Mesenchymal stem cell (in vitro differentiated cells and primary cell): Measurements from ENCODE around the gene NR2F1-AS1.
"Not testable (repeated sequence)": the region's sequence is repeated elsewhere in the genome, so short reads cannot be mapped to it uniquely, and the experiment has no call there.

Experiments
- DNase-seq: peaks from one replicate; pipeline ENCODE4 v3.0.0-alpha.2; 2013
- H2AFZ ChIP-seq: one replicate; pipeline ENCODE4 v1.6.1; 2013; ENCODE audit warnings: low read depth, mild to moderate bottlenecking, control low read depth, inconsistent platforms, low read length, moderate library complexity
- H2AK5ac ChIP-seq: 2 replicates; pipeline ENCODE4 v1.6.1; 2013; ENCODE audit warnings: low read length, moderate library complexity, mild to moderate bottlenecking, inconsistent platforms; ENCODE audit not compliant: severe bottlenecking
- H2BK120ac ChIP-seq: one replicate; pipeline ENCODE4 v1.6.1; 2013; ENCODE audit warnings: low read depth, mild to moderate bottlenecking, inconsistent platforms, low read length, moderate library complexity
- H2BK12ac ChIP-seq, 2 experiments: one replicate each; pipeline ENCODE4 v1.6.1; 2013; ENCODE audit warnings: inconsistent platforms in 2 of 2, low read length in 2 of 2, mild to moderate bottlenecking in 2 of 2, moderate library complexity in 2 of 2, control low read depth in 1 of 2
- H2BK15ac ChIP-seq: one replicate; pipeline ENCODE4 v1.6.1; 2013; ENCODE audit warnings: mild to moderate bottlenecking, low read depth, inconsistent platforms; ENCODE audit not compliant: poor library complexity, severe bottlenecking
- H2BK5ac ChIP-seq: 2 replicates; pipeline ENCODE4 v1.6.1; 2013; ENCODE audit warnings: low read depth, mild to moderate bottlenecking, low read length, control low read depth, inconsistent platforms; ENCODE audit not compliant: poor library complexity, severe bottlenecking
- H3K14ac ChIP-seq, 2 experiments: one replicate each; pipeline ENCODE4 v1.6.1; 2013; ENCODE audit warnings: inconsistent platforms in 2 of 2, low read length in 2 of 2, control low read depth in 1 of 2, mild to moderate bottlenecking in 1 of 2, moderate library complexity in 1 of 2
- H3K18ac ChIP-seq, 2 experiments: one replicate each; pipeline ENCODE4 v1.6.1; 2013; ENCODE audit warnings: inconsistent platforms in 2 of 2, low read length in 2 of 2, control low read depth in 1 of 2, low read depth in 1 of 2, mild to moderate bottlenecking in 1 of 2
- H3K23ac ChIP-seq, 2 experiments: one replicate each; pipeline ENCODE4 v1.6.1; 2013; ENCODE audit warnings: inconsistent platforms in 2 of 2, low read length in 2 of 2, mild to moderate bottlenecking in 2 of 2, moderate library complexity in 2 of 2, control low read depth in 1 of 2
- H3K27ac ChIP-seq: 2 replicates; pipeline ENCODE4 v1.5.1; 2013; ENCODE audit warnings: mild to moderate bottlenecking, moderate library complexity, low read length, control low read depth, inconsistent platforms; ENCODE audit not compliant: poor library complexity, severe bottlenecking
- H3K27me3 ChIP-seq, 2 experiments: 2 replicates each; pipeline versions ENCODE4 v1.6.1 to v1.7.0; 2013; ENCODE audit warnings: low read length in 2 of 2, mild to moderate bottlenecking in 2 of 2, moderate library complexity in 2 of 2, control low read depth in 1 of 2, inconsistent platforms in 1 of 2; ENCODE audit not compliant: control insufficient read depth in 1 of 2, insufficient read depth in 1 of 2
- H3K36me3 ChIP-seq, 2 experiments: 2 replicates each; pipeline versions ENCODE4 v1.6.1 to v1.7.0; 2013; ENCODE audit warnings: low read length in 2 of 2, control low read depth in 1 of 2, inconsistent platforms in 1 of 2, low read depth in 1 of 2, mild to moderate bottlenecking in 1 of 2; ENCODE audit not compliant: insufficient read depth in 2 of 2, control insufficient read depth in 1 of 2
- H3K4ac ChIP-seq, 2 experiments: one replicate each; pipeline ENCODE4 v1.6.1; 2013; ENCODE audit warnings: inconsistent platforms in 2 of 2, low read length in 2 of 2, mild to moderate bottlenecking in 2 of 2, moderate library complexity in 2 of 2, control low read depth in 1 of 2, low read depth in 1 of 2
- H3K4me1 ChIP-seq: 2 replicates; pipeline ENCODE4 v1.6.1; 2013; ENCODE audit warnings: low read depth, low read length, control low read depth; ENCODE audit not compliant: control insufficient read depth, insufficient read depth
- H3K4me2 ChIP-seq: 2 replicates; pipeline ENCODE4 v1.6.1; 2013; ENCODE audit warnings: low read length, mild to moderate bottlenecking, inconsistent platforms; ENCODE audit not compliant: poor library complexity, severe bottlenecking
- H3K4me3 ChIP-seq, 2 experiments: 2 replicates each; pipeline versions ENCODE4 v1.5.1 to v1.7.0; 2013; ENCODE audit warnings: low read length in 2 of 2, mild to moderate bottlenecking in 2 of 2, control low read depth in 1 of 2, low read depth in 1 of 2; ENCODE audit not compliant: insufficient read depth in 1 of 2
- H3K79me1 ChIP-seq: replicated peaks from 2 replicates; pipeline ENCODE4 v1.6.1; 2013; ENCODE audit warnings: mild to moderate bottlenecking, control low read depth, low read length, inconsistent platforms; ENCODE audit not compliant: poor library complexity, severe bottlenecking
- H3K9ac ChIP-seq: 2 replicates; pipeline ENCODE4 v1.7.0; 2013; ENCODE audit warnings: mild to moderate bottlenecking, low read length, moderate library complexity
- H3K9me3 ChIP-seq: 2 replicates; pipeline ENCODE4 v1.7.0; 2013; ENCODE audit warnings: mild to moderate bottlenecking, low read length; ENCODE audit not compliant: control insufficient read depth
- H4K8ac ChIP-seq: one replicate; pipeline ENCODE4 v1.6.1; 2013; ENCODE audit warnings: inconsistent platforms, mild to moderate bottlenecking, low read length, moderate library complexity
- H4K91ac ChIP-seq: one replicate; pipeline ENCODE4 v1.6.1; 2013; ENCODE audit warnings: mild to moderate bottlenecking, low read length, inconsistent platforms
- WGBS: methylation state at CpG from one replicate; pipeline ENCODE4 v1.1.7; 2013; ENCODE audit warnings: mixed read lengths; 5-methylcytosine and 5-hydroxymethylcytosine counted together

NR2F1-AS1 gene

DNA sequence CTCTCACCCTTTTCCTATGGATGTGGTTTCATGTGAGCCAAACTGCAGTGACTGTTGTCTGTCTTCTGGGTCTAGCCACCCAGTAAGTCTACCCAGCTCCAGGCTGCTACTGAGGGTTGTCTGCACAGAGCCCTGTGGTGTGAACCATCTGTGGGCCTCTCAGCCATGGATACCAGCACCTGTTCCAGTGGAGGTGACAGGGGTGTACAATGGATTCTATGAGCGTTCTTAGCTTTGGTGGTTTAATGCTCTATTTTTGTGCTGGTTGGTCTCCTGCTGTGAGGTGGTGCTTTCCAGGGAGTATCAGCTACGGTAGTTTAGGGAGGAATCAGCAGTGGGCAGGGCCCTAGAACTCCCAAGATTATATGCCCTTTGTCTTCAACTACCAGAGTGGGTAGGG lies 186.7 kb downstream of the NR2F1-AS1 start:
- no peak overlapping the region for H2AK5ac ChIP-seq
- no peak overlapping the region for H3K18ac ChIP-seq
- whole genome bisulfite sequencing: 100% methylated on average over 2 of the region's 2 CpGs
- no peak overlapping the region for H2BK120ac ChIP-seq
- peak overlapping the region; percentile 23 for H4K8ac ChIP-seq
- H3K4me2 ChIP-seq: no peak overlapping the region
- no peaks in the 10 kb centered on the region for H3K79me1 ChIP-seq
- peak overlapping the region in 1 of 2 experiments; percentile 35 for H3K4ac ChIP-seq
- no peak overlapping the region for H3K9ac ChIP-seq
- H3K9me3 ChIP-seq: no peaks in the 10 kb centered on the region
- H2BK12ac ChIP-seq: peak overlapping the region; percentile 10 to 94
- H3K23ac ChIP-seq: no peak overlapping the region
- no peak overlapping the region for H3K14ac ChIP-seq
- no peak overlapping the region for H3K27ac ChIP-seq
- no peak for DNase-seq
- no peaks in the 10 kb centered on the region for H3K36me3 ChIP-seq
- H3K4me1 ChIP-seq: no peaks in the 10 kb centered on the region
- no peaks in the 10 kb centered on the region for H3K27me3 ChIP-seq
- H2BK15ac ChIP-seq: peak overlapping the region; percentile 23
- H4K91ac ChIP-seq: no peak overlapping the region
- H2AFZ ChIP-seq: no peak overlapping the region
- no peak overlapping the region for H3K4me3 ChIP-seq
- H2BK5ac ChIP-seq: no peak overlapping the region

DNA sequence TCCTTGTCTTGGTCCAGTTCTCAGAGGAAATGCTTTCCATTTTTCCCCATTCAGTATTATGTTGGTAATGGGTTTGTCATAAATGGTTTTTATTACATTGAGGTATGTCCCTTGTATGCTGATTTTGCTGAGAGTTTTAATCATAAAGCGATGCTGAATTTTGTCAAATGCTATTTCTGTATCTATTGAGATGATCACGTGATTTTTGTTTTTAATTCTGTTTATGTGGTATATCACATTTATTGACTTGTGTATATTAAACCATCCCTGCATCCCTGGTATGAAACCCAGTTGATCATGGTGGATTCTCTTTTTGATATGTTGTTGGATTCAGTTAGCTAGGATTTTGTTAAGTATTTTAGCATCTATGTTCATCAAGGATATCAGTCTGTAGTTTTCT lies 189.8 kb downstream of the NR2F1-AS1 start:
- not testable (repeated sequence) for H4K91ac ChIP-seq, H2AK5ac ChIP-seq, H2BK15ac ChIP-seq, H2BK120ac ChIP-seq, H3K23ac ChIP-seq, H3K4me2 ChIP-seq, H3K18ac ChIP-seq, H3K4me1 ChIP-seq, H3K9me3 ChIP-seq, H2AFZ ChIP-seq, H3K9ac ChIP-seq, H3K14ac ChIP-seq, H3K36me3 ChIP-seq, H4K8ac ChIP-seq, DNase-seq, H3K79me1 ChIP-seq, H3K27me3 ChIP-seq, H2BK12ac ChIP-seq, H3K27ac ChIP-seq, H3K4ac ChIP-seq, H2BK5ac ChIP-seq, H3K4me3 ChIP-seq
- 97% methylated on average over 2 of the region's 2 CpGs for WGBS

DNA sequence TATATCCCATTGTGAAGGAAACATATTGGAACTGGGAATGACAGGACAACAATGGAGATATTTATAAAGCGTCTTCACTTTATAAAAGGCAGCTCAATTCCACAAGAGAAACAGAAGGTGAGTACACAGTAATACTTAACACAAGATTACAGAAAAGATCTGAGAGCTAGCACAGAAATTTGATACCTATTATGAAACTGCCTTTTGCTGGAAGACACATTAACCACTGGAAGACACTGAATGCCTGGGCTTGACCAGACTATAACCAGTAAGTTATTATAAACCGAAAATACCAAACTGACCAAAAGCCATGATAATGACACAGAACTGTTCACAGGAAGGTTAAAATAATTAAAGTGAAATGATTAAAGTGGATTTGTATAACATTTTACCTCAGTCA lies 195.4 kb downstream of the NR2F1-AS1 start:
- no peak overlapping the region for H3K4ac ChIP-seq
- no peaks in the 10 kb centered on the region for H3K9me3 ChIP-seq
- no peaks in the 10 kb centered on the region for H3K79me1 ChIP-seq

DNA sequence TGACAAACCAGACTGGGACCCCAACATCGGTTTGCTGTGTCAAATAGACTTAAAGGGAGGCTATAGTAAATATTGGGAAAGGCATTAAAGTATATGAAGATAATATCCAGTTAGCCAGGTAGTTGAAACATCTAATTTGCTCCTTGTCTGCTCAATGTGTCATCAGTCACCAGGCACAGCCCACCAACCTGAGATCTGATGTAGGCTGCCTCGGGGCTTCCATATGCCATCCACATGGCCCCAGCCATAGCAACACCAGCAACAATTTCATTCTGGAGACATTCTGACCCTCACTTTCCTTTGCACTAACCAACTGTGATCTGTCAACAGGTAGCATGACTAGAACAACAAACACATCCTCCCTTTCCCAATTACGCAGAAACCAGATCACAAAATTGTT lies 196.0 kb downstream of the NR2F1-AS1 start:
- H2BK15ac ChIP-seq: peak overlapping the region; percentile 30
- no peak overlapping the region for H2AFZ ChIP-seq
- H3K4me2 ChIP-seq: no peak overlapping the region
- no peaks in the 10 kb centered on the region for H3K36me3 ChIP-seq
- H3K9ac ChIP-seq: no peak overlapping the region
- H3K18ac ChIP-seq: no peak overlapping the region
- H2AK5ac ChIP-seq: no peak overlapping the region
- no peak overlapping the region for H4K8ac ChIP-seq
- no peak overlapping the region for H2BK5ac ChIP-seq
- H2BK120ac ChIP-seq: no peak overlapping the region
- no peaks in the 10 kb centered on the region for H3K27me3 ChIP-seq
- no peak overlapping the region for H4K91ac ChIP-seq
- H3K9me3 ChIP-seq: no peaks in the 10 kb centered on the region
- no peak for DNase-seq
- H3K27ac ChIP-seq: no peak overlapping the region
- H2BK12ac ChIP-seq: no peak overlapping the region
- H3K14ac ChIP-seq: no peak overlapping the region
- no peak overlapping the region for H3K23ac ChIP-seq
- H3K4me1 ChIP-seq: peaks cover 5% of the 10 kb centered on the region
- H3K79me1 ChIP-seq: no peaks in the 10 kb centered on the region
- WGBS: 98% methylated on average over 3 of the region's 3 CpGs
- H3K4me3 ChIP-seq: no peak overlapping the region
- H3K4ac ChIP-seq: no peak overlapping the region

More for the DNA sequence above, 195.4 kb downstream of the NR2F1-AS1 start:
- Histone ChIP-seq H2AFZ (no peak overlapping the region), H2BK120ac (no peak overlapping the region), H4K91ac (no peak overlapping the region), H3K9ac (no peak overlapping the region), H3K36me3 (no peaks in the 10 kb centered on the region), H3K23ac (no peak overlapping the region), H3K14ac (no peak overlapping the region), H3K4me2 (no peak overlapping the region), H4K8ac (no peak overlapping the region), H3K27me3 (no peaks in the 10 kb centered on the region), H2BK5ac (no peak overlapping the region), H3K27ac (no peak overlapping the region), H2BK15ac (no peak overlapping the region), H3K4me1 (peaks cover 5% of the 10 kb centered on the region), H3K4me3 (no peak overlapping the region), H3K18ac (no peak overlapping the region), H2AK5ac (no peak overlapping the region), H2BK12ac (no peak overlapping the region)
- no peak for DNase-seq
- WGBS: no CpG with 5 or more reads among the region's 2 CpGs
